ENCODE measurements around the gene LINC00305. TPM values are rescaled to one million over a fixed set of nuclear protein-coding genes. Genes with fewer than 3 reads are reported as not detected.

The LINC00305 gene
- total and polyA plus RNA-seq, 11 donors: not detected

DNA sequence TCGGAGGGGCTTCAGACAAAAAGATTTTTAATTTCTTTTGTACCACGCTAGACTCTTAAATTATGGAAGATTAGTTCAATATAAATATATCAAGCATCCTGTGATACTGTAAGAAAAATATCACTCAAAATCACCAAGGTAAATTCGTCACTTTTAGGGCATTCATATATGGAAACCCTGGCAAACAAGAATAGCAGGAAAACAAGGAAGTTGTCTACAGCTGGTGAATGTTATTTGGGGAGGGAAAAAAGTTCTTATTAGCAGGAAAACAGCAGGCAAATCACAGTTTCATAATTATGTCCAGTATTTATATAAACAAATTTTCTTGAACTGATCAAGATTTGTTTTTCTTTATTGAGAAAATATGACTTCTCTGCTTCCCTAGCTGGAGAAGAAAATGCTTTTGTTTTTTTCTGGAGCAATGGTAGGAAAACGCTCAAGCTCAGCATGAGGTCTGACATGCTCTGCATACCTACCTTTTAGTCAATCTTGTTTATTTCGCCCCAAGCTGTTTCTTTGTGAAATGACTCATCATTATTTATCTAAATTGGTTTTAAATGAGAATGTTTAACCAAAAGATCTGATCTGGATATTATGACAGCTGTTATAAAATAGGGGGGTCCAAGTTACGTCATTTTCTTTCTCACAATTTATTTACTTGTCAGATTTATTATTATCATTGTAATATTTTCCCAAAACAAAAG is 14.7 kb downstream of the LINC00305 start:
- no peaks in the 10 kb centered on the region for H3K27me3 ChIP-seq
- intact Hi-C loops (cut with DNase I): no loop called here
- H3K27ac ChIP-seq: no peak overlapping the region
- 78 to 89% (median 84%) methylated on average over 6 of the region's 6 CpGs for WGBS, 4 donors
- H3K9me3 ChIP-seq: no peaks in the 10 kb centered on the region
- H3K4me3 ChIP-seq: no peak overlapping the region
- TF ChIP-seq, protein P1, sequence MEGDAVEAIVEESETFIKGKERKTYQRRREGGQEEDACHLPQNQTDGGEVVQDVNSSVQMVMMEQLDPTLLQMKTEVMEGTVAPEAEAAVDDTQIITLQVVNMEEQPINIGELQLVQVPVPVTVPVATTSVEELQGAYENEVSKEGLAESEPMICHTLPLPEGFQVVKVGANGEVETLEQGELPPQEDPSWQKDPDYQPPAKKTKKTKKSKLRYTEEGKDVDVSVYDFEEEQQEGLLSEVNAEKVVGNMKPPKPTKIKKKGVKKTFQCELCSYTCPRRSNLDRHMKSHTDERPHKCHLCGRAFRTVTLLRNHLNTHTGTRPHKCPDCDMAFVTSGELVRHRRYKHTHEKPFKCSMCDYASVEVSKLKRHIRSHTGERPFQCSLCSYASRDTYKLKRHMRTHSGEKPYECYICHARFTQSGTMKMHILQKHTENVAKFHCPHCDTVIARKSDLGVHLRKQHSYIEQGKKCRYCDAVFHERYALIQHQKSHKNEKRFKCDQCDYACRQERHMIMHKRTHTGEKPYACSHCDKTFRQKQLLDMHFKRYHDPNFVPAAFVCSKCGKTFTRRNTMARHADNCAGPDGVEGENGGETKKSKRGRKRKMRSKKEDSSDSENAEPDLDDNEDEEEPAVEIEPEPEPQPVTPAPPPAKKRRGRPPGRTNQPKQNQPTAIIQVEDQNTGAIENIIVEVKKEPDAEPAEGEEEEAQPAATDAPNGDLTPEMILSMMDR (IDR thresholded peaks at IDR 0.05): no peak
- no peak for TF ChIP-seq POLR2A (IDR thresholded peaks at IDR 0.05)
- ATAC-seq (no peak), DNase-seq (no peak)
- H3K36me3 ChIP-seq: no peaks in the 10 kb centered on the region
- no peaks in the 10 kb centered on the region for H3K4me1 ChIP-seq

DNA sequence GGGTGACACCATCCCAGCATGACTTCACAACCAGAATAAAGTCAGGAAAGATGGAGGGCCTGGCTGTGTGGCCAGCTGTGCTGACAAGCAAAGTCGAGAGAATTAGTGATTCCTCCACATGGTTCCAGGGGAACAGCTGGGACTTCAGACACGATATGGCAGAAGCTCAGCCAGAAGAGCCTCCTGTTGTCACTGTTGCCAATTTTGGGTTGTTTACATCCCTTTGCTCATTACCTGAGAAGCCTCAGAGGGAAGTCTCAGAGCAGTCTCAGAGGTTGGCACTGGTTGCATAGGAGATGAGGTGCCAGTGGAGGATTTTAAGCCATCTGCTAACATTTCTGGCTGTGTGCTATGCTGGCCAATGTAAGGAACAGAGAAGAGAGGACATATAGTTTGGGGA is 16.0 kb downstream of the LINC00305 start:
- WGBS, 4 donors: 65 to 76% (median 74%) methylated on average over 2 of the region's 2 CpGs
- ATAC-seq (no peak), DNase-seq (no peak)
- Histone ChIP-seq H3K27me3 (no peaks in the 10 kb centered on the region), H3K27ac (no peak overlapping the region), H3K4me3 (no peak overlapping the region), H3K4me1 (no peaks in the 10 kb centered on the region), H3K36me3 (no peaks in the 10 kb centered on the region), H3K9me3 (no peaks in the 10 kb centered on the region)
- no peak for TF ChIP-seq POLR2A (IDR thresholded peaks at IDR 0.05)
- TF ChIP-seq, protein P1 (IDR thresholded peaks at IDR 0.05): no peak
- intact Hi-C loops (cut with DNase I): no loop called here

DNA sequence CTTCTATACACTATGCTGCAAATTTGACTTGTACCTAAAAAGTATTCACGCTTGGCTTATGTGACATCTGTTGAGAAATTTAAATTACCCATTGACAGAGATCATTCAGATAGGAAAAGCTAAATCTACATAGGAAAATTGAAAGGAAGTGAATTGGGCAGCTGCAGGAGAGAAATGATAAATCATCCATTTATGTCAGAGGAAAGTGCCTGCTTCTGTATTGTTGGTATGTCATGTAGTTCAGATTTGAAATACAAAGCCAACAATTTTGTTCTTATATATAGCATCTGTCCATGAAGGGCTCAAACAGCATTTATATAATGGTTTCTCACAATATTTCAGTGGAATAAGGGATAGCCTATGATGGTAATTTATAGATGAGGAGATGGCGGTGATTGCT is 17.6 kb downstream of the LINC00305 start:
- Histone ChIP-seq H3K4me3 (no peak overlapping the region), H3K9me3 (no peaks in the 10 kb centered on the region), H3K4me1 (no peaks in the 10 kb centered on the region), H3K36me3 (no peaks in the 10 kb centered on the region), H3K27me3 (no peaks in the 10 kb centered on the region), H3K27ac (no peak overlapping the region)
- TF ChIP-seq, protein P1 (IDR thresholded peaks at IDR 0.05): no peak
- TF ChIP-seq POLR2A (IDR thresholded peaks at IDR 0.05): no peak
- ATAC-seq (no peak), DNase-seq (no peak)
- WGBS, 4 donors: 93 to 96% (median 95%) methylated on average over 2 of the region's 2 CpGs
- intact Hi-C loops (cut with DNase I): no loop called here

DNA sequence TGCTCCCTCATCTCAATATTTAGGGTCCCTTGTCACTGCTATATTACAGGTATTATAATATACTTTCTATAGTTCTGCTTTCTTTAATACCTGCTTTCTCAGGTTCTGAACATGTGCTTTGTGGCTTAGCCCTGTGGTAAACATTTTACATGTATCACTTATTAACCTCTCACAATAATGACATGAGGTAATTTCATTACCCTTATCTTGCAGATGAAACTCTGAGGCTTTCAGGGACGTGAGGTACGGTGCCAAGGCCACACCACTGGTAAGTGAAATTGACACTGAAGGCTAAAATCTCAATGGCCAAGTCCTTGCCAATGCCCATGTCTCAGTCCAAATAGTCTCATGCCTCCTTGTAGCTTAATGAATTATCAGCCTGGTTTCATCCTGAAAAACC is 21.7 kb downstream of the LINC00305 start:
- H3K9me3 ChIP-seq: no peaks in the 10 kb centered on the region
- intact Hi-C loops (cut with DNase I): no loop called here
- WGBS, 4 donors: 78 to 100% (median 86%) methylated on average over 2 of the region's 2 CpGs
- no peak overlapping the region for H3K27ac ChIP-seq
- no peaks in the 10 kb centered on the region for H3K27me3 ChIP-seq
- no peak for TF ChIP-seq POLR2A (IDR thresholded peaks at IDR 0.05)
- TF ChIP-seq, protein P1 (IDR thresholded peaks at IDR 0.05): no peak
- DNase-seq: no peak
- H3K36me3 ChIP-seq: no peaks in the 10 kb centered on the region
- H3K4me1 ChIP-seq: no peaks in the 10 kb centered on the region
- H3K4me3 ChIP-seq: no peak overlapping the region
- no peak for ATAC-seq

Data from heart left ventricle (tissue), 16 donors.